ENCODE results near the gene TEP1.
"Not testable (repeated sequence)": the region's sequence is repeated elsewhere in the genome, so short reads cannot be mapped to it uniquely, and the experiment has no call there.

TEP1 gene

DNA sequence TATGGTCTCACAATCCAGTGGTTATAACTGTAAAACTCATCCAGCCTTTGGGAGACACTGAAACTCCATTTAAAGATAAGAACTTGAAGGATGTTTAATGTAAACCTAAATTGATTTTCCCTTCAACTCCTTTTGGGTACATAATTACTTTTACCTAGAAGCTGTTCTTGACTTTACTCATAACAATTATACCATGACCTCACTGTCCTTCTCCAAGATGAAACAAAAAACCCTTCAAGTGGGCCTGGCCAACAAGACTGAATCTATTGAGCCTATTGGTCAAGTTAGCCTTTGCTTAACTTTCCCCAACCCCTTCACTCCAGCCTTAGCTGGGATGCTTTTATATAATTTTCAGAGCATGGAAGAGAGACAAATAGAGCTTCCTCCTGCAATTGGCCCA lies 47.4 kb downstream of the TEP1 start:
- no peak overlapping the region for H3K4me3 ChIP-seq (replicated peaks; ENCODE audit: insufficient read depth, low read length)
- no peak overlapping the region for H3K27ac ChIP-seq (replicated peaks)
- no peaks in the 10 kb centered on the region for H3K27me3 ChIP-seq (ENCODE audit: insufficient read depth, poor library complexity, severe bottlenecking)
- TF ChIP-seq, protein P1, sequence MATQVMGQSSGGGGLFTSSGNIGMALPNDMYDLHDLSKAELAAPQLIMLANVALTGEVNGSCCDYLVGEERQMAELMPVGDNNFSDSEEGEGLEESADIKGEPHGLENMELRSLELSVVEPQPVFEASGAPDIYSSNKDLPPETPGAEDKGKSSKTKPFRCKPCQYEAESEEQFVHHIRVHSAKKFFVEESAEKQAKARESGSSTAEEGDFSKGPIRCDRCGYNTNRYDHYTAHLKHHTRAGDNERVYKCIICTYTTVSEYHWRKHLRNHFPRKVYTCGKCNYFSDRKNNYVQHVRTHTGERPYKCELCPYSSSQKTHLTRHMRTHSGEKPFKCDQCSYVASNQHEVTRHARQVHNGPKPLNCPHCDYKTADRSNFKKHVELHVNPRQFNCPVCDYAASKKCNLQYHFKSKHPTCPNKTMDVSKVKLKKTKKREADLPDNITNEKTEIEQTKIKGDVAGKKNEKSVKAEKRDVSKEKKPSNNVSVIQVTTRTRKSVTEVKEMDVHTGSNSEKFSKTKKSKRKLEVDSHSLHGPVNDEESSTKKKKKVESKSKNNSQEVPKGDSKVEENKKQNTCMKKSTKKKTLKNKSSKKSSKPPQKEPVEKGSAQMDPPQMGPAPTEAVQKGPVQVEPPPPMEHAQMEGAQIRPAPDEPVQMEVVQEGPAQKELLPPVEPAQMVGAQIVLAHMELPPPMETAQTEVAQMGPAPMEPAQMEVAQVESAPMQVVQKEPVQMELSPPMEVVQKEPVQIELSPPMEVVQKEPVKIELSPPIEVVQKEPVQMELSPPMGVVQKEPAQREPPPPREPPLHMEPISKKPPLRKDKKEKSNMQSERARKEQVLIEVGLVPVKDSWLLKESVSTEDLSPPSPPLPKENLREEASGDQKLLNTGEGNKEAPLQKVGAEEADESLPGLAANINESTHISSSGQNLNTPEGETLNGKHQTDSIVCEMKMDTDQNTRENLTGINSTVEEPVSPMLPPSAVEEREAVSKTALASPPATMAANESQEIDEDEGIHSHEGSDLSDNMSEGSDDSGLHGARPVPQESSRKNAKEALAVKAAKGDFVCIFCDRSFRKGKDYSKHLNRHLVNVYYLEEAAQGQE (IDR thresholded peaks at IDR 0.05; ENCODE audit: insufficient replicate concordance, low read depth): no peak
- no peak for TF ChIP-seq CTCF (IDR thresholded peaks at IDR 0.05; ENCODE audit: insufficient read depth, low read length)
- TF ChIP-seq GABPA (IDR thresholded peaks at IDR 0.05; ENCODE audit: low read depth): no peak
- TF ChIP-seq POLR2AphosphoS5 (IDR thresholded peaks at IDR 0.05; ENCODE audit: low read depth): no peak
- TF ChIP-seq SPI1 (IDR thresholded peaks at IDR 0.05; ENCODE audit: borderline replicate concordance, low read depth): no peak
- no peak for DNase-seq (ENCODE audit: low read depth in 1 of 2, low spot score in 1 of 2)

- peak overlapping the region; percentile 44 for H3K27ac ChIP-seq (replicated peaks)
- peak in 1 of 2 experiments; percentile 42 for DNase-seq (ENCODE audit: low read depth in 1 of 2, low spot score in 1 of 2)
- H3K4me3 ChIP-seq (replicated peaks; ENCODE audit: insufficient read depth, low read length); H3K27me3 ChIP-seq (ENCODE audit: insufficient read depth, poor library complexity, severe bottlenecking): not testable (repeated sequence)
These were observed 54.8 kb downstream of the TEP1 start for GRCh38 chr14:20358474-20358873.

DNA sequence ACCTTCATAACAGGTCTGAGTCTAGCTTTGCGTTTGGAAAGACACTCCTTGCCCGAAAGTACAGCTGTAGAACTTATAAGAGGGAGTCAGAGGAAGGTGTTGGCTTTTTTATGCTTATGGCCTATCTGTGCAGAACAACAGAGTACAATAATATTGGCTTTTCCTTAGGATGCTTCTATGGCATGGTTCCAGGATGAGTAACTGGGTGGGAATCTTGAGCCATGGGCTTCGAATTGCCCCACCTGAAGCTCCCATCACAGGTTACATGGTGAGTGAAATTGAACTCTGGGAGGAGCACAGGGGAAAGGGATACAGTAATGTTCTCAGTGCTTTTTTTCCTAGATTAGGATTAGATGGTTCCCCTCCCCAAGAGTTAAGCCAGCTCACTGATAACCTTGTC lies 56.9 kb downstream of the TEP1 start:
- Histone ChIP-seq H3K4me3 (replicated peaks; ENCODE audit: insufficient read depth, low read length) (no peak overlapping the region), H3K27ac (replicated peaks) (no peak overlapping the region), H3K27me3 (ENCODE audit: insufficient read depth, poor library complexity, severe bottlenecking) (no peaks in the 10 kb centered on the region)
- no peak for DNase-seq (ENCODE audit: low read depth in 1 of 2, low spot score in 1 of 2)
- no peak for TF ChIP-seq POLR2AphosphoS5 (IDR thresholded peaks at IDR 0.05; ENCODE audit: low read depth)
- TF ChIP-seq, protein P1 (IDR thresholded peaks at IDR 0.05; ENCODE audit: insufficient replicate concordance, low read depth): no peak
- no peak for TF ChIP-seq CTCF (IDR thresholded peaks at IDR 0.05; ENCODE audit: insufficient read depth, low read length)
- no peak for TF ChIP-seq SPI1 (IDR thresholded peaks at IDR 0.05; ENCODE audit: borderline replicate concordance, low read depth)
- no peak for TF ChIP-seq GABPA (IDR thresholded peaks at IDR 0.05; ENCODE audit: low read depth)

DNA sequence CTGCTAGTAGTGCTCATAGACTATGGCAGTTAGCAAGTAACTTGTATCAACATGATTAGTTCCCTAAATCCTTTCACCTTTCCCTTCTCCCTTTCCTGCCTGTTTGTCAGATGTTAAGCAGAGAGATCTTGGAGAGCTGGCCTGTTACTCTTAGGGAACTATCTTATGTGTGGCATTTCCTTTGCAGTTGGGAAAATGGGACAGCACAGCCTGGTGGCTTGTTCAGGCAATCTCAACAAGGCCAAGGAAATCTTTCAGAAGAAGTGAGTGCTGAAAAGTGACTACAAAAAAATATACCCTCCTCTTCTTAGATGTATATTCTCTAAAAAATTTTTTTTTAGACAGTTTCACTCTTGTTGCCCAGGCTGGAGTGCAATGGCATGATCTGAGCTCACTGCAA lies 62.4 kb downstream of the TEP1 start:
- DNase-seq (ENCODE audit: low read depth in 1 of 2, low spot score in 1 of 2): no peak
- TF ChIP-seq CTCF (IDR thresholded peaks at IDR 0.05; ENCODE audit: insufficient read depth, low read length) (no peak), POLR2AphosphoS5 (IDR thresholded peaks at IDR 0.05; ENCODE audit: low read depth) (no peak), GABPA (IDR thresholded peaks at IDR 0.05; ENCODE audit: low read depth) (no peak), SPI1 (IDR thresholded peaks at IDR 0.05; ENCODE audit: borderline replicate concordance, low read depth) (no peak)
- TF ChIP-seq, protein P1 (IDR thresholded peaks at IDR 0.05; ENCODE audit: insufficient replicate concordance, low read depth): no peak
- H3K4me3 ChIP-seq (replicated peaks; ENCODE audit: insufficient read depth, low read length): no peak overlapping the region
- no peak overlapping the region for H3K27ac ChIP-seq (replicated peaks)
- H3K27me3 ChIP-seq (ENCODE audit: insufficient read depth, poor library complexity, severe bottlenecking): no peaks in the 10 kb centered on the region

All from HL-60 (cell line).